Kidney (tissue), 2 donors: ENCODE data around the gene BCAP29. TPM values are rescaled to one million over a fixed set of nuclear protein-coding genes. Genes with fewer than 3 reads are reported as not detected.

ENCODE experiments used
- polyA plus RNA-seq: library from polyadenylated mRNA; stranded (reverse); fragments of 350-450 nt; fragmentation: Illumina TruSeq; extraction: RNeasy Lipid Tissue Mini Kit (QIAGEN cat#74804); gene quantifications from one replicate; pipeline ENCODE4 v1.2.3, GENCODE V29; 2014; ENCODE audit warnings: low read depth, low replicate concordance; ENCODE audit not compliant: insufficient read depth
- total RNA-seq: library from RNA; stranded (reverse); fragmentation: NEBNext Ultra II Directional; extraction: Animal tissue kit (Norgen Biotek cat#: 25700); gene quantifications from one replicate; pipeline ENCODE4 v1.2.1, GENCODE V29; 2021
- donor health status: DM: yes; HTN: yes; CAD: no.

Gene BCAP29
- total and polyA plus RNA-seq, 2 donors from 2014 or later = 31.2 to 50.2 TPM

Other genes starting within 250 kb of the BCAP29 start
- gene GPR22, start 110.2 kb upstream of the BCAP29 start, total RNA-seq = not detected
- not detected for gene GPR22, start 110.2 kb upstream of the BCAP29 start, polyA plus RNA-seq
- gene COG5, start 16.3 kb upstream of the BCAP29 start, total RNA-seq = 45.7 TPM
- 8.6 TPM for gene COG5, start 16.3 kb upstream of the BCAP29 start, polyA plus RNA-seq
- gene DUS4L, start 16.3 kb upstream of the BCAP29 start, total RNA-seq = 8.4 TPM
- gene DUS4L, start 16.3 kb upstream of the BCAP29 start, polyA plus RNA-seq = 7.3 TPM
- gene SLC26A4, start 80.6 kb downstream of the BCAP29 start, total RNA-seq = 2.5 TPM
- 7.3 TPM for gene SLC26A4, start 80.6 kb downstream of the BCAP29 start, polyA plus RNA-seq
- gene CBLL1, start 163.9 kb downstream of the BCAP29 start, total RNA-seq = 22.4 TPM
- 5.6 TPM for gene CBLL1, start 163.9 kb downstream of the BCAP29 start, polyA plus RNA-seq
- 0.25 TPM for gene SLC26A3, start 223.0 kb downstream of the BCAP29 start, total RNA-seq
- 0.32 TPM for gene SLC26A3, start 223.0 kb downstream of the BCAP29 start, polyA plus RNA-seq